Aorta (tissue), 5 donors: ENCODE data around the gene MPHOSPH8. TPM values are rescaled to one million over a fixed set of nuclear protein-coding genes. Genes with fewer than 3 reads are reported as not detected.

Experiments used
- ATAC-seq: fragments of 200-7000 bp; cut with Tn5 transposase; one replicate; pipeline ENCODE4 v1.9.1; 2022; ENCODE audit warnings: moderate library complexity; ENCODE audit not compliant: low FRiP score
- DNase-seq, 2 donors: peaks; one replicate each; pipeline ENCODE4 v3.0.0-alpha.2; 2020
- H3K27ac ChIP-seq, 2 donors: one replicate each; pipeline ENCODE4 v1.5.1; 2013; ENCODE audit warnings: low read length in 2 of 2, mild to moderate bottlenecking in 2 of 2, moderate library complexity in 2 of 2, control low read depth in 1 of 2, inconsistent platforms in 1 of 2, low read depth in 1 of 2
- H3K27me3 ChIP-seq, 2 donors: one replicate each; pipeline ENCODE4 v1.6.1; 2013; ENCODE audit warnings: control low read depth in 1 of 2, low read length in 1 of 2, mild to moderate bottlenecking in 1 of 2, moderate library complexity in 1 of 2; ENCODE audit not compliant: insufficient read depth in 2 of 2, control insufficient read depth in 1 of 2
- H3K36me3 ChIP-seq, 2 donors: one replicate each; pipeline ENCODE4 v1.6.1; 2013; ENCODE audit warnings: control low read depth in 1 of 2, low read length in 1 of 2, mild to moderate bottlenecking in 1 of 2; ENCODE audit not compliant: insufficient read depth in 2 of 2, control insufficient read depth in 1 of 2
- H3K4me1 ChIP-seq, 2 donors: one replicate each; pipeline ENCODE4 v1.6.1; 2013; ENCODE audit warnings: low read length in 2 of 2, control low read depth in 1 of 2, mild to moderate bottlenecking in 1 of 2, moderate library complexity in 1 of 2; ENCODE audit not compliant: insufficient read depth in 2 of 2, control insufficient read depth in 1 of 2
- H3K4me3 ChIP-seq, 2 donors: one replicate each; pipeline ENCODE4 v1.5.1; 2013; ENCODE audit warnings: low read length in 2 of 2, control low read depth in 1 of 2, mild to moderate bottlenecking in 1 of 2
- H3K9me3 ChIP-seq: one replicate; pipeline ENCODE4 v1.6.1; 2013; ENCODE audit warnings: mild to moderate bottlenecking, low read length; ENCODE audit not compliant: control insufficient read depth
- WGBS, 2 donors: extraction: QIAGEN DNeasy Blood & Tissue Kit; methylation state at CpG; one replicate each; pipeline ENCODE4 v1.1.7; 2013; 5-methylcytosine and 5-hydroxymethylcytosine counted together
- intact Hi-C, 2 donors: fragments of 100-400 bp; cut with DNase I; formaldehyde crosslinking; loops; one replicate each; pipeline versions ENCODE4 v1.14.2 to v1.15.0; 2022
- polyA plus RNA-seq, 2 donors: library from polyadenylated mRNA; stranded (reverse); fragments of 200-250 nt; gene quantifications; one replicate each; pipeline ENCODE4 v1.2.3, GENCODE V29; 2013
- total RNA-seq, 2 donors: library from RNA; stranded (reverse); fragmentation: NEBNext Ultra II Directional; extraction: Animal tissue kit (Norgen Biotek cat#: 25700); gene quantifications; one replicate each; pipeline ENCODE4 v1.2.1, GENCODE V29; 2021
- donor health status: healthy with polysubstance abuse.
- donor health status: Bipolar disorder and iron deficiency.
- donor health status: DM: no; HTN: no; CAD: no.
- donor health status: DM: no; HTN: no; CAD: no.
- donor health status: DM: yes; HTN: yes; CAD: no.

Gene MPHOSPH8
- total and polyA plus RNA-seq, 4 donors, result 33.6 to 52.7 (median 41.1) TPM

- no peak for ATAC-seq
- Histone ChIP-seq H3K4me3 (no peak overlapping the region), H3K36me3 (no peaks in the 10 kb centered on the region), H3K27me3 (no peaks in the 10 kb centered on the region), H3K27ac (no peak overlapping the region), H3K4me1 (no peaks in the 10 kb centered on the region), H3K9me3 (no peaks in the 10 kb centered on the region)
- no peak for DNase-seq
- intact Hi-C loops, result no loop called here
- 79 to 82% methylated on average over 2 of the region's 2 CpGs for WGBS, 2 donors
These were observed 86.6 kb downstream of the MPHOSPH8 start for GRCh38 chr13:19720039-19720438.

Other genes with a start within 250 kb of the MPHOSPH8 start
- under 1 TPM in 1 of 2 donors, not detected in 1; 0.32 TPM for gene TPTE2, start 72.1 kb upstream of the MPHOSPH8 start, total RNA-seq
- gene TPTE2, start 72.1 kb upstream of the MPHOSPH8 start, polyA plus RNA-seq, result under 1 TPM in 1 of 2 donors, not detected in 1; 0.13 TPM
- gene PSPC1, start 149.3 kb downstream of the MPHOSPH8 start, total RNA-seq, result 10 to 100 TPM; 44.9 to 61.3 TPM
- gene PSPC1, start 149.3 kb downstream of the MPHOSPH8 start, polyA plus RNA-seq, result 10 to 100 TPM; 17.7 to 29.7 TPM
- gene ZMYM5, start 230.0 kb downstream of the MPHOSPH8 start, total RNA-seq, result 10 to 100 TPM; 12.4 to 19.5 TPM
- gene ZMYM5, start 230.0 kb downstream of the MPHOSPH8 start, polyA plus RNA-seq, result 10 to 100 TPM in 1 of 2 donors, 1 to 10 TPM in 1; 5.5 to 10.8 TPM